ENCODE measurements around the gene BDH2.

BDH2 gene

GRCh38 chr4:103032574-103032973 is 67.1 kb downstream of the BDH2 start:
- DNase-seq (ENCODE audit: low read depth): peak; percentile 46
- TF ChIP-seq CTCF (IDR thresholded peaks at IDR 0.05; ENCODE audit: insufficient read depth, low read depth, low read length, missing control alignments): peak; percentile 56
- H3K4me3 ChIP-seq (ENCODE audit: low read depth, low read length): no peak overlapping the region

GRCh38 chr4:103030791-103031190 is 68.8 kb downstream of the BDH2 start:
- H3K4me3 ChIP-seq (ENCODE audit: low read depth, low read length): no peak overlapping the region
- no peak for TF ChIP-seq CTCF (IDR thresholded peaks at IDR 0.05; ENCODE audit: insufficient read depth, low read depth, low read length, missing control alignments)
- DNase-seq (ENCODE audit: low read depth): no peak

GRCh38 chr4:103029300-103029699 is 70.3 kb downstream of the BDH2 start:
- TF ChIP-seq CTCF (IDR thresholded peaks at IDR 0.05; ENCODE audit: insufficient read depth, low read depth, low read length, missing control alignments): no peak
- DNase-seq (ENCODE audit: low read depth): no peak
- no peak overlapping the region for H3K4me3 ChIP-seq (ENCODE audit: low read depth, low read length)

Measured in GM12865 (cell line).